WTC11 (cell line): Measurements from ENCODE around the gene ANKRD13D. TPM values are rescaled to one million over a fixed set of nuclear protein-coding genes. Genes with fewer than 3 reads are reported as not detected.
A peak's percentile ranks its signal among the peaks of the same experiment; 100 is the strongest.

ENCODE experiments used
- ATAC-seq: fragments of 200-7000 bp; cut with Tn5 transposase; 2 replicates; pipeline ENCODE4 v1.10.0; 2021; ENCODE audit warnings: mild to moderate bottlenecking, moderate library complexity
- CTCF ChIA-PET: fragments of 300-600 bp; sonication (Branson Sonifier 250); formaldehyde crosslinking; loops from one replicate; lab custom pipeline; 2021; ENCODE audit warnings: antibody characterized with exemption; lab: Charles Lee
- POLR2A ChIA-PET: fragments of 350-600 bp; sonication (Branson Sonifier 250); formaldehyde crosslinking; loops from one replicate; lab custom pipeline; 2021; ENCODE audit warnings: antibody characterized with exemption; lab: Charles Lee
- DNase-seq: peaks from one replicate; pipeline ENCODE4 v3.0.0; 2021; ENCODE audit warnings: low spot score
- H3K27ac Mint-ChIP-seq: 2 replicates; pipeline ENCODE4 v1.8.0; 2021; ENCODE audit warnings: mixed read lengths
- H3K27me3 Mint-ChIP-seq: 2 replicates; pipeline ENCODE4 v1.8.0; 2021; ENCODE audit warnings: low read depth, mild to moderate bottlenecking, moderate library complexity, mixed read lengths
- H3K36me3 Mint-ChIP-seq: 2 replicates; pipeline ENCODE4 v1.8.0; 2021; ENCODE audit warnings: mixed read lengths
- H3K4me1 Mint-ChIP-seq: 2 replicates; pipeline ENCODE4 v1.8.0; 2022; ENCODE audit warnings: mixed read lengths
- H3K4me3 Mint-ChIP-seq: 2 replicates; pipeline ENCODE4 v1.8.0; 2021; ENCODE audit warnings: mild to moderate bottlenecking, moderate library complexity, mixed read lengths
- H3K9me3 Mint-ChIP-seq: 2 replicates; pipeline ENCODE4 v1.8.0; 2021; ENCODE audit warnings: mixed read lengths
- CREB1 ChIP-seq: sonication (generic); formaldehyde crosslinking; IDR thresholded peaks from 2 replicates; pipeline ENCODE4 v1.8.0; 2023; ENCODE audit warnings: mild to moderate bottlenecking, missing genetic modification reagents
- ELF4 ChIP-seq: sonication (generic); formaldehyde crosslinking; IDR thresholded peaks from 2 replicates; pipeline ENCODE4 v1.8.1; 2022; ENCODE audit warnings: low read depth, mild to moderate bottlenecking, moderate library complexity, missing genetic modification reagents
- MYBL2 ChIP-seq: sonication (generic); formaldehyde crosslinking; IDR thresholded peaks from 2 replicates; pipeline ENCODE4 v1.8.1; 2023; ENCODE audit warnings: mild to moderate bottlenecking, moderate library complexity, missing genetic modification reagents
- RORB ChIP-seq: fragments of 250-450 bp; sonication (Bioruptor Pico); IDR thresholded peaks from 2 replicates; pipeline ENCODE4 v1.9.0; 2021; ENCODE audit warnings: mild to moderate bottlenecking
- SOX15 ChIP-seq: fragments of 250-450 bp; sonication (Bioruptor Pico); IDR thresholded peaks from 2 replicates; pipeline ENCODE4 v1.9.0; 2021; ENCODE audit warnings: mild to moderate bottlenecking
- ZBTB21 ChIP-seq: sonication (generic); formaldehyde crosslinking; IDR thresholded peaks from 2 replicates; pipeline ENCODE4 v1.8.1; 2023; ENCODE audit warnings: mild to moderate bottlenecking, missing genetic modification reagents, borderline replicate concordance
- ZNF317 ChIP-seq: sonication (generic); formaldehyde crosslinking; IDR thresholded peaks from 2 replicates; pipeline ENCODE4 v1.8.1; 2023; ENCODE audit warnings: low read depth, mild to moderate bottlenecking, moderate library complexity, missing genetic modification reagents, borderline replicate concordance
- ZNF423 ChIP-seq: fragments of 250-450 bp; sonication (Bioruptor Pico); IDR thresholded peaks from 2 replicates; pipeline ENCODE4 v2.1.2; 2022; ENCODE audit warnings: mild to moderate bottlenecking, moderate library complexity
- total RNA-seq: library from RNA; stranded (reverse); gene quantifications from 3 replicates; pipeline ENCODE4 v1.2.3, GENCODE V29; 2021
- TF ChIP-seq, protein P1 (sequence below): sonication (generic); formaldehyde crosslinking; IDR thresholded peaks from 2 replicates; pipeline ENCODE4 v1.8.1; 2022; ENCODE audit warnings: mild to moderate bottlenecking, moderate library complexity, missing genetic modification reagents
- TF ChIP-seq, protein P2 (sequence below): sonication (generic); formaldehyde crosslinking; conservative IDR thresholded peaks from 2 replicates; pipeline ENCODE4 v1.8.1; 2022; ENCODE audit warnings: mild to moderate bottlenecking, missing genetic modification reagents
- TF ChIP-seq, protein P3 (sequence below): sonication (generic); formaldehyde crosslinking; IDR thresholded peaks from 2 replicates; pipeline ENCODE4 v1.8.0; 2022; ENCODE audit warnings: missing genetic modification reagents

The ANKRD13D gene
- total RNA-seq, 1 experiment from 2014 or later: 55.5 TPM

DNA sequence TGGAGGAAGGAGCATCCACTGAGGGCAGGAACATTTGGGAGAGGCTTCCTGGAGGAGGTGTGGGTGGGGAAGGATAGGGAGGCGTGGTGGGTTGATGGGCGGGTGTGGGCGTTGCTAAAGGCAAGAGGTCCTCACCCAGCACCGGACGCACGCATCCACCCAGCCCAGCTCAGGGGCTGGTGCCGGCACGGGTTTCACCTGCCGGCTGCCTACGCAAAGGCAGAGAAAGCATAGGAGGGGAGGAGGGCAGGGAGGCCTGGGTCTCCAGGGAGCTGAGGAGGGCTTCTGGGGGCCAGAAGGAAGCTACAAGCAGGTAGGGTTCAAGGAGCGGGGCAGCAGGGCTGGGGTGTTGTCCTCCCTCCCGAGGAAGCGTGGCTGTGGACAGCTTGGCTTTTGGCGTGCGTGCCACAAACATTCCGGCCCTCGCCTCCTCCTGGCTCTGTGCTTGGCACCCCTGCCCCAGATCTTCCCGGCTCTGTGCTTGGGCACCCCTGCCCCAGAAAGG, 22.0 kb downstream of the ANKRD13D start:
- ChIA-PET POLR2A (no interaction called here), CTCF (interaction anchor here (0.5 to 1.7 kb wide), 5 partner anchors 9 to 751 kb away, joined by 3 to 6 read pairs (median 5); no protein-coding TSS in a partner anchor)
- Mint-ChIP-seq H3K36me3 (peaks cover 2% of the 10 kb centered on the region; the same call in 1 of the 2 replicates), H3K4me1 (no peaks in the 10 kb centered on the region), H3K9me3 (no peaks in the 10 kb centered on the region), H3K27ac (no peak overlapping the region), H3K27me3 (peaks cover 13% of the 10 kb centered on the region), H3K4me3 (no peak overlapping the region)
- no peak for TF ChIP-seq SOX15 (CRISPR knock-in tag)
- TF ChIP-seq ZNF423 (CRISPR knock-in tag): no peak
- DNase-seq (no peak), ATAC-seq (no peak)

DNA sequence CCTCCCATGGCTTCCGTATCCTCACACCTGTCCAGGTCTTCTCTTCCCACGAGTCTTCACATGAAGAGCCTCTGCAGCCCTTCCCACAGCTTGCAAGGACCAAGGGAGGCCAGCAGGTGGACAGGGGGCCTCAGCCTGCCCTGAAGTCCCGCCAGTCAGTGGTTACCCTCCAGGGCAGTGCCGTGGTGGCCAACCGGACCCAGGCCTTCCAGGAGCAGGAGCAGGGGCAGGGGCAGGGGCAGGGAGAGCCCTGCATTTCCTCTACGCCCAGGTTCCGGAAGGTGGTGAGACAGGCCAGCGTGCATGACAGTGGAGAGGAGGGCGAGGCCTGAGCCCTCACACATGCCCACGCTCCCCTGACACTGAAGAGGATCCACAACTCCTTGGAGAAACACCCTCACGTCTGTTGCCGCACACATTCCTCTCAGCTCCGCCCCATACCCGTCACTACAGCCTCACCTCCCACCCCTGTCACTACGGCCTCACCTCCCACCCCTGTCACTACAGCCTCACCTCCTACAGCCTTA, 22.5 kb downstream of the ANKRD13D start:
- ATAC-seq: peak; percentile 34
- Mint-ChIP-seq H3K27me3 (peaks cover 13% of the 10 kb centered on the region), H3K36me3 (peaks cover 2% of the 10 kb centered on the region; the same call in 1 of the 2 replicates)
- CTCF ChIA-PET: interaction anchor here (1.2 to 1.7 kb wide), 3 partner anchors 9 to 50 kb away, joined by 5 to 6 read pairs (median 5); no protein-coding TSS in a partner anchor
- TF ChIP-seq, protein P1, sequence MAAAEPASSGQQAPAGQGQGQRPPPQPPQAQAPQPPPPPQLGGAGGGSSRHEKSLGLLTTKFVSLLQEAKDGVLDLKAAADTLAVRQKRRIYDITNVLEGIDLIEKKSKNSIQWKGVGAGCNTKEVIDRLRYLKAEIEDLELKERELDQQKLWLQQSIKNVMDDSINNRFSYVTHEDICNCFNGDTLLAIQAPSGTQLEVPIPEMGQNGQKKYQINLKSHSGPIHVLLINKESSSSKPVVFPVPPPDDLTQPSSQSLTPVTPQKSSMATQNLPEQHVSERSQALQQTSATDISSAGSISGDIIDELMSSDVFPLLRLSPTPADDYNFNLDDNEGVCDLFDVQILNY: no peak
- no peak for TF ChIP-seq ZNF317 (CRISPR knock-in tag)
- no peak for TF ChIP-seq MYBL2 (CRISPR knock-in tag)
- no peak for TF ChIP-seq ZBTB21 (CRISPR knock-in tag)
- TF ChIP-seq CREB1 (CRISPR knock-in tag): no peak
- TF ChIP-seq, protein P2, sequence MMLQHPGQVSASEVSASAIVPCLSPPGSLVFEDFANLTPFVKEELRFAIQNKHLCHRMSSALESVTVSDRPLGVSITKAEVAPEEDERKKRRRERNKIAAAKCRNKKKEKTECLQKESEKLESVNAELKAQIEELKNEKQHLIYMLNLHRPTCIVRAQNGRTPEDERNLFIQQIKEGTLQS (CRISPR knock-in tag): no peak
- TF ChIP-seq, all 79 proteins: peak for 0
- POLR2A ChIA-PET: no interaction called here
- Mint-ChIP-seq H3K9me3 (no peaks in the 10 kb centered on the region), H3K4me3 (no peak overlapping the region), H3K27ac (no peak overlapping the region), H3K4me1 (no peaks in the 10 kb centered on the region)
- DNase-seq: no peak

DNA sequence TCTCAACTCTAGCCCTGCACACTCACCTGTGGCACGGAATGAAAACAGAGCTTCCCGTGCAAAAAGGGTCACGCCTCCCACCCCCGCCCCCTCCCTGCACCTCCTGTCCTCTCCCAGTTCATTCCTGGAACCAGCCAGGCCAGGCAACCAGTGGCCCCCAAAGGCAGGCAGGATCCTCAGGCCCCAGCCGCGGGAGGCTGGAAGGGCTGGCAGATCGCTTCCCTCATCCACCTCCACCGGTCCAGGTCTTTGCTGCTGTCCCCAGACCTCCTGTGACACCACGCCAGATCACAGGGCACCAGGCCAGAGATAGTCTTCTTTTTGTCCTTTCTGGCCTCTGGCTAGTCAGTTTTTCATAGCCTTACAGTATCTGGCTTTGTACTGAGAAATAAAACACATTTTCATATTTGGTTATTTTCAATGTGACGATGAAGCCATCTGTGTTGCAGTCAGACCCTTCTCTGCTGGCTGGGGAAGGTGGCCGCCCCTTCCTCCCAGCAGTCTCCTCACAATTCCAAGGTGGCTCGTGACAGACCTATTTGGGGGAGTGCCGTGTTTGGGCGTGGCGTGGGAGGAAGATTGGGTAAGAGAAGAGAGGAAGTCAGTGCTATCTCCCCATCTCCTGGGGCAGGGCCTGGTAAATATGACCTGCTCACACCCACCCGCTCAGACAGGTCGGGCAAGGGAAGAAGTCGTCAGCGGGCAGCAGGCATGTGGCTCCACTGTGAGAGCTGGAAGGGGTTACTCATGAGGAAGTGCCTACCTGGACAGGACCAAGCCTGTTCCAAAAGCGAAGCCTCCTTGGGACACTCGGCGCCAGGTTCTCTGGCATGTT, 23.3 kb downstream of the ANKRD13D start:
- CTCF ChIA-PET: no interaction called here
- no peak for DNase-seq
- H3K9me3 Mint-ChIP-seq: no peaks in the 10 kb centered on the region
- no peak for TF ChIP-seq RORB (CRISPR knock-in tag)
- TF ChIP-seq, protein P3, sequence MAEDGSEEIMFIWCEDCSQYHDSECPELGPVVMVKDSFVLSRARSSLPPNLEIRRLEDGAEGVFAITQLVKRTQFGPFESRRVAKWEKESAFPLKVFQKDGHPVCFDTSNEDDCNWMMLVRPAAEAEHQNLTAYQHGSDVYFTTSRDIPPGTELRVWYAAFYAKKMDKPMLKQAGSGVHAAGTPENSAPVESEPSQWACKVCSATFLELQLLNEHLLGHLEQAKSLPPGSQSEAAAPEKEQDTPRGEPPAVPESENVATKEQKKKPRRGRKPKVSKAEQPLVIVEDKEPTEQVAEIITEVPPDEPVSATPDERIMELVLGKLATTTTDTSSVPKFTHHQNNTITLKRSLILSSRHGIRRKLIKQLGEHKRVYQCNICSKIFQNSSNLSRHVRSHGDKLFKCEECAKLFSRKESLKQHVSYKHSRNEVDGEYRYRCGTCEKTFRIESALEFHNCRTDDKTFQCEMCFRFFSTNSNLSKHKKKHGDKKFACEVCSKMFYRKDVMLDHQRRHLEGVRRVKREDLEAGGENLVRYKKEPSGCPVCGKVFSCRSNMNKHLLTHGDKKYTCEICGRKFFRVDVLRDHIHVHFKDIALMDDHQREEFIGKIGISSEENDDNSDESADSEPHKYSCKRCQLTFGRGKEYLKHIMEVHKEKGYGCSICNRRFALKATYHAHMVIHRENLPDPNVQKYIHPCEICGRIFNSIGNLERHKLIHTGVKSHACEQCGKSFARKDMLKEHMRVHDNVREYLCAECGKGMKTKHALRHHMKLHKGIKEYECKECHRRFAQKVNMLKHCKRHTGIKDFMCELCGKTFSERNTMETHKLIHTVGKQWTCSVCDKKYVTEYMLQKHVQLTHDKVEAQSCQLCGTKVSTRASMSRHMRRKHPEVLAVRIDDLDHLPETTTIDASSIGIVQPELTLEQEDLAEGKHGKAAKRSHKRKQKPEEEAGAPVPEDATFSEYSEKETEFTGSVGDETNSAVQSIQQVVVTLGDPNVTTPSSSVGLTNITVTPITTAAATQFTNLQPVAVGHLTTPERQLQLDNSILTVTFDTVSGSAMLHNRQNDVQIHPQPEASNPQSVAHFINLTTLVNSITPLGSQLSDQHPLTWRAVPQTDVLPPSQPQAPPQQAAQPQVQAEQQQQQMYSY (CRISPR knock-in tag): peak; percentile 52
- no peak for TF ChIP-seq ELF4 (CRISPR knock-in tag)
- TF ChIP-seq, all 79 proteins: peak for 1
- Mint-ChIP-seq H3K4me1 (no peaks in the 10 kb centered on the region), H3K36me3 (peaks cover 2% of the 10 kb centered on the region; the same call in 1 of the 2 replicates), H3K27me3 (peaks cover 13% of the 10 kb centered on the region), H3K27ac (no peak overlapping the region), H3K4me3 (no peak overlapping the region)
- POLR2A ChIA-PET: no interaction called here
- no peak for ATAC-seq
